ENCODE data around the gene CDC6.

CDC6 gene

GRCh38 chr17:40264458-40265185 lies 23.1 kb upstream of the CDC6 start:
- no peaks in the 10 kb centered on the region for H3K9me3 ChIP-seq (ENCODE audit: control insufficient read depth, insufficient read depth, low read length)
- no peak overlapping the region for H3K9ac ChIP-seq (ENCODE audit: low read depth, low read length)
- no peaks in the 10 kb centered on the region for H3K27me3 ChIP-seq (ENCODE audit: control insufficient read depth, insufficient read depth, low read length)
- no peaks in the 10 kb centered on the region for H3K4me1 ChIP-seq (ENCODE audit: control insufficient read depth, insufficient read depth, low read length)
- H3K4me3 ChIP-seq (ENCODE audit: low read depth, low read length) = no peak overlapping the region
- peaks cover 65% of the 10 kb centered on the region for H3K36me3 ChIP-seq (ENCODE audit: control insufficient read depth, insufficient read depth, low read length)
- no peak overlapping the region for H3K27ac ChIP-seq (ENCODE audit: low read depth, low read length)

- H3K27ac ChIP-seq (ENCODE audit: low read depth, low read length) = no peak overlapping the region
Observed at GRCh38 chr17:40265337-40265736, 22.3 kb upstream of the CDC6 start.

DNA sequence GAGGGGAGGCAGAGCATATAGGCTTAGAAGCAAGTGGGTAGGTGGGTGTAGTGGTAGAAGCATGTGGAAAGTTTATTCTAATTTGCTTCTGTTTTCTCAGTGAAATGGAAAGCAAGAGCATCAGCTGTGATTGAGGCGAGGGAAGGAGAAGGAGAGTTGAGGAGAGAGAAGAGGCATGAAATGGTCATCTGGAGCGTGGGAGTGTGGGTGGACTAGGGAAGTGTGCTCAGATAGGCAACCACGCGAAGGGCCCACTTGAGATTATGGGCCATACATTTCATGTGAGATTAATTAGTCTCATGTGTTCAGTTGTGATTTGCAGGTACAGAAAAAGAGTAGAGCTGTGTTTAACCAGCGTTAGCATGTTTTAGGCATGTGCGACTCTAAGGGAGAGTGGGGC lies 20.8 kb upstream of the CDC6 start:
- no peak overlapping the region for H3K9ac ChIP-seq (ENCODE audit: low read depth, low read length)
- H3K4me3 ChIP-seq (ENCODE audit: low read depth, low read length) = no peak overlapping the region
- no peaks in the 10 kb centered on the region for H3K4me1 ChIP-seq (ENCODE audit: control insufficient read depth, insufficient read depth, low read length)
- H3K9me3 ChIP-seq (ENCODE audit: control insufficient read depth, insufficient read depth, low read length) = no peaks in the 10 kb centered on the region
- no peaks in the 10 kb centered on the region for H3K27me3 ChIP-seq (ENCODE audit: control insufficient read depth, insufficient read depth, low read length)
- no peak overlapping the region for H3K27ac ChIP-seq (ENCODE audit: low read depth, low read length)
- H3K36me3 ChIP-seq (ENCODE audit: control insufficient read depth, insufficient read depth, low read length) = peaks cover 66% of the 10 kb centered on the region

More at GRCh38 chr17:40265337-40265736, 22.3 kb upstream of the CDC6 start:
- no peaks in the 10 kb centered on the region for H3K9me3 ChIP-seq (ENCODE audit: control insufficient read depth, insufficient read depth, low read length)
- H3K27me3 ChIP-seq (ENCODE audit: control insufficient read depth, insufficient read depth, low read length) = no peaks in the 10 kb centered on the region
- H3K36me3 ChIP-seq (ENCODE audit: control insufficient read depth, insufficient read depth, low read length) = peaks cover 62% of the 10 kb centered on the region
- no peak overlapping the region for H3K9ac ChIP-seq (ENCODE audit: low read depth, low read length)
- no peak overlapping the region for H3K4me3 ChIP-seq (ENCODE audit: low read depth, low read length)
- H3K4me1 ChIP-seq (ENCODE audit: control insufficient read depth, insufficient read depth, low read length) = no peaks in the 10 kb centered on the region

DNA sequence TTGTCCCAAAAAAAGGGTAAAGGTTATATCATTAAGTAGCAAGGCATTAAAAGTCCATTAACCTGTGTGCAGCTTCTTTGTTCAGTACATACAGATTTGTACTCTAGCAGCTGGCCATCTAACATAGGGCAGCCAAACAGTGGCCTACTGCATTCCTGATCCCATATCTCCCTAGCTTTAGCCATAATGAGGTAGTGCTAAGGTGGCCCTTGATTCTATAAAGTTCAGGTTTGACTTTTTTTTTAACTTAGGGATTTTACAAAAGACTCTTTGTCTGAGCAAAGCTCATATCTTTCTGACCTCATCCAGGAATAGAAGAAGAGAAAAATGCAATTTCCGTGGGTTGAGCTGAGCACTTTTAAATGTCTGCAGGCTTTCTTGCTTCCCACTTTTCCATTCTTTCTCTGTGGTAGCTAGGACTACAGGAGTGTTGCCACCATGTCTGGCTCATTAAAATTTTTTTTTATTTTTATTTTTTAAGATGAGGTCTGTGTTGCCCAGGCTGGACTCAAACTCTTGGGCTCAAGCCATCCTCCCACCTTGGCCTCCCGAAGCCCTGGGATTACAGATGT lies 19.5 kb upstream of the CDC6 start:
- Histone ChIP-seq H3K4me3 (ENCODE audit: low read depth, low read length) (no peak overlapping the region), H3K9me3 (ENCODE audit: control insufficient read depth, insufficient read depth, low read length) (no peaks in the 10 kb centered on the region), H3K9ac (ENCODE audit: low read depth, low read length) (no peak overlapping the region), H3K36me3 (ENCODE audit: control insufficient read depth, insufficient read depth, low read length) (peaks cover 62% of the 10 kb centered on the region), H3K27ac (ENCODE audit: low read depth, low read length) (no peak overlapping the region), H3K4me1 (ENCODE audit: control insufficient read depth, insufficient read depth, low read length) (no peaks in the 10 kb centered on the region), H3K27me3 (ENCODE audit: control insufficient read depth, insufficient read depth, low read length) (no peaks in the 10 kb centered on the region)

DNA sequence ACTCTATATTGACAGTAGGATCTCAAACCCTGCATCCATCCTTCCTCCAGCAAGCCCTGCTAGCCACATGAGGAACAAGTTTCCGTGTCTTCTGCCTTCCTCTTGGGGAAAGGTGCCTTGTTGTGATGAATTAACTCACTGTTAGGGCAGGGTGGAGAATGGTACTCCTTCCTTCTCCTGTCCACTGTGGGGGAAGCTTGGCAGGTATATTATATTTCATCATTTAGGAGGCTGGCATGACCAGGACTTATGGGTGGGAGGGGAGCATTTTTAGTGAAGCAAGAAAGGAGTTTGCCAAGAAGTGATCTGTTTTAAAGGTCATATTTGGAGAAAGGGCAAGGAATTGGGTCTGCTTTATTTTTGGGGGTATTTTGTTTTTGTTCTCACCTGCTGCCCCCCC lies 9.3 kb upstream of the CDC6 start:
- H3K27ac ChIP-seq (ENCODE audit: low read depth, low read length) = no peak overlapping the region
- peaks cover 69% of the 10 kb centered on the region for H3K36me3 ChIP-seq (ENCODE audit: control insufficient read depth, insufficient read depth, low read length)
- no peak overlapping the region for H3K4me3 ChIP-seq (ENCODE audit: low read depth, low read length)
- H3K9me3 ChIP-seq (ENCODE audit: control insufficient read depth, insufficient read depth, low read length) = no peaks in the 10 kb centered on the region
- no peaks in the 10 kb centered on the region for H3K27me3 ChIP-seq (ENCODE audit: control insufficient read depth, insufficient read depth, low read length)
- peaks cover 15% of the 10 kb centered on the region for H3K4me1 ChIP-seq (ENCODE audit: control insufficient read depth, insufficient read depth, low read length)
- H3K9ac ChIP-seq (ENCODE audit: low read depth, low read length) = no peak overlapping the region

GRCh38 chr17:40279402-40279801 lies 8.3 kb upstream of the CDC6 start:
- Histone ChIP-seq H3K9ac (ENCODE audit: low read depth, low read length) (no peak overlapping the region), H3K27me3 (ENCODE audit: control insufficient read depth, insufficient read depth, low read length) (no peaks in the 10 kb centered on the region), H3K9me3 (ENCODE audit: control insufficient read depth, insufficient read depth, low read length) (no peaks in the 10 kb centered on the region), H3K36me3 (ENCODE audit: control insufficient read depth, insufficient read depth, low read length) (peaks cover 60% of the 10 kb centered on the region), H3K4me3 (ENCODE audit: low read depth, low read length) (no peak overlapping the region), H3K4me1 (ENCODE audit: control insufficient read depth, insufficient read depth, low read length) (peaks cover 15% of the 10 kb centered on the region), H3K27ac (ENCODE audit: low read depth, low read length) (no peak overlapping the region)

DNA sequence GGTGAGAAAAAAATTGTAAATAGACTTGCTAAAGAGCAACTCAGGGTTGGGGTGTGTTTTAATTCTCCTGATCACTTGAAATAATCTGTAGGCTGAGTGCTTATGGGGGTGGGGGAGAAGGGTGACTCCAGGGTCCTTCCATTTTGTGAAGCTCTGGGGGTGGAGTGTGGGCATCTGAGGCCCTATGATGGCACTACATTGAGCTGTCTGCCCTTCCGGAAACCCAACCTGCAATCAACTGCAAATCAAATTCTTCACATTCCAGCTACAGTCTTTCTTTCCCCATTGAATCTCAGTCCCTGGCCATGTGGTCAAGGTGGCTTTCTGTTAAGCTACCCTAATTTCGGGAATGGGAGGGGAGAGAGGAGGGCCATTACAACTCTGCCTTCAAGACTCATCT lies 6.0 kb upstream of the CDC6 start:
- no peak overlapping the region for H3K4me3 ChIP-seq (ENCODE audit: low read depth, low read length)
- H3K9ac ChIP-seq (ENCODE audit: low read depth, low read length) = peak overlapping the region; percentile 17; the same call in 1 of the 2 replicates
- H3K27ac ChIP-seq (ENCODE audit: low read depth, low read length) = peak overlapping the region; percentile 60
- peaks cover 39% of the 10 kb centered on the region for H3K36me3 ChIP-seq (ENCODE audit: control insufficient read depth, insufficient read depth, low read length)
- peaks cover 15% of the 10 kb centered on the region for H3K4me1 ChIP-seq (ENCODE audit: control insufficient read depth, insufficient read depth, low read length)
- no peaks in the 10 kb centered on the region for H3K27me3 ChIP-seq (ENCODE audit: control insufficient read depth, insufficient read depth, low read length)
- no peaks in the 10 kb centered on the region for H3K9me3 ChIP-seq (ENCODE audit: control insufficient read depth, insufficient read depth, low read length)

DNA sequence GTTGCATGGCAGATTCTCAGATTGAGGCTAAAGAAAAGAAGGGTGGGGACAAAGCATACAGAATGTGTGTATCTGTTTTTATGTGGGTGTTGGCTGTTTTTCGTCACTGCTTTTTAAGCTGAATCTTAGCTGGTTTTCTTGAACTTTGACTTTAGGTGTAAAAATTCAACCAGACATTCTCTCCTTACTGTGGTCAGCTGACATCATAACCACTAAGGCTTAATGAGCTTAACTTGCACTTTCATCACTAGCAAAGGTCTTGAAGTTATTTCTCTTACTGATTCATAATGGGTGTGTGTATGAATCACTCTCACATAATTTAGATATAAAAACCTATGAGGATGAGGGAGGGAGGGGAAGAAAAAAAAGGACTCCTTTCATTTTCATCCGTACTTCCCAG lies 4.0 kb upstream of the CDC6 start:
- no peak overlapping the region for H3K27ac ChIP-seq (ENCODE audit: low read depth, low read length)
- no peaks in the 10 kb centered on the region for H3K27me3 ChIP-seq (ENCODE audit: control insufficient read depth, insufficient read depth, low read length)
- peaks cover 15% of the 10 kb centered on the region for H3K4me1 ChIP-seq (ENCODE audit: control insufficient read depth, insufficient read depth, low read length)
- H3K4me3 ChIP-seq (ENCODE audit: low read depth, low read length) = no peak overlapping the region
- H3K36me3 ChIP-seq (ENCODE audit: control insufficient read depth, insufficient read depth, low read length) = peaks cover 23% of the 10 kb centered on the region
- H3K9me3 ChIP-seq (ENCODE audit: control insufficient read depth, insufficient read depth, low read length) = no peaks in the 10 kb centered on the region
- no peak overlapping the region for H3K9ac ChIP-seq (ENCODE audit: low read depth, low read length)

DNA sequence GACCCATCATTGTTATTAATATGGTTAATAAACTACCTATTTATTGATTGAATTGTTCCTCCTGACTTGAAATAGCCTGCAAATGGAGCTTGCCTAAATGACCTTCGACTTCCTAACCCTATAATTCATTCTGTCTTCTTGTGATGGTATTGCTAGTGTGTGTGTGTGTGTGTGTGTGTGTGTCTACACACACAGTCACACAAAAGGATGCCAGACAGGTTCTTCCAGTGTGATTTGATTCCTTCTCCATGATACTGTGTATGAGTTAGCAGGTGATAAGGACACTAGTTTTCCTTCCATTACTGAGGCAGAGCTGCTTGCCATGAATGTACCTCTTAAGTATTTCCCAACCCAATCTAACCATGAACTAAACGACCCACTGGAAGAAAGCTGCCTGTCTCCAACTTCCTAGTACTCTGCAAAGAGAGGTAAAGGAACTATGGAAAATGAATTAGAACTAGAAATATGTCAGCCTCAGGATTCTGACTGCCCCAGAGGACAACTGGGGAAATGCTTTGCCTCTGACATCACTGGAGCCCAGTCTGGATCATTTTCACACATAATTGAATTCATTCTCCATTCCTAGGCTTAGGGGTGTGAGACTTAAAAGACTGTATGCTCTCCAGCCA lies 3.5 kb upstream of the CDC6 start:
- H3K4me3 ChIP-seq (ENCODE audit: low read depth, low read length) = no peak overlapping the region

GRCh38 chr17:40286473-40286872 lies 1.2 kb upstream of the CDC6 start:
- Histone ChIP-seq H3K4me1 (ENCODE audit: control insufficient read depth, insufficient read depth, low read length) (peaks cover 7% of the 10 kb centered on the region), H3K9me3 (ENCODE audit: control insufficient read depth, insufficient read depth, low read length) (no peaks in the 10 kb centered on the region), H3K4me3 (ENCODE audit: low read depth, low read length) (no peak overlapping the region), H3K27me3 (ENCODE audit: control insufficient read depth, insufficient read depth, low read length) (no peaks in the 10 kb centered on the region), H3K36me3 (ENCODE audit: control insufficient read depth, insufficient read depth, low read length) (peaks cover 25% of the 10 kb centered on the region), H3K9ac (ENCODE audit: low read depth, low read length) (no peak overlapping the region), H3K27ac (ENCODE audit: low read depth, low read length) (no peak overlapping the region)

More for the DNA sequence above, 3.5 kb upstream of the CDC6 start:
- peaks cover 15% of the 10 kb centered on the region for H3K4me1 ChIP-seq (ENCODE audit: control insufficient read depth, insufficient read depth, low read length)
- H3K9me3 ChIP-seq (ENCODE audit: control insufficient read depth, insufficient read depth, low read length) = no peaks in the 10 kb centered on the region
- no peak overlapping the region for H3K9ac ChIP-seq (ENCODE audit: low read depth, low read length)
- H3K36me3 ChIP-seq (ENCODE audit: control insufficient read depth, insufficient read depth, low read length) = peaks cover 21% of the 10 kb centered on the region
- H3K27ac ChIP-seq (ENCODE audit: low read depth, low read length) = no peak overlapping the region
- no peaks in the 10 kb centered on the region for H3K27me3 ChIP-seq (ENCODE audit: control insufficient read depth, insufficient read depth, low read length)

DNA sequence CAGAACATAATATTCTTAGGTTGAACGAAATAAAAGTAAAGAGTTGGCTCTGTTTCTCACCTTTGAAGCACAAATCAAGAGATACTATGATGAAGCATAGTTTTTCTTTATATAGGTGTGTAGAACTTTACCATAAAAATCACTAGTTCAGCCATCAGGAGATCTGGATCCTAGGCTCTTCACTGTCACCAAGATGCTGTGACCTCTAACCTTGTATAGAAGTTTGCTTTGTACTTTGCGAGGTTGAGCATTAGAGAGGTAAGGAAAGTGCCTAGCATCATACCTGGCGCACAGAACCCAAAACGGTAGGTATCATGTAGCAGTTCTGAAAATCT lies 553 bp upstream of the CDC6 start:
- Histone ChIP-seq H3K36me3 (ENCODE audit: control insufficient read depth, insufficient read depth, low read length) (peaks cover 30% of the 10 kb centered on the region), H3K9ac (ENCODE audit: low read depth, low read length) (no peak overlapping the region), H3K9me3 (ENCODE audit: control insufficient read depth, insufficient read depth, low read length) (no peaks in the 10 kb centered on the region), H3K4me3 (ENCODE audit: low read depth, low read length) (peak overlapping the region; percentile 15; the same call in 1 of the 2 replicates), H3K27me3 (ENCODE audit: control insufficient read depth, insufficient read depth, low read length) (no peaks in the 10 kb centered on the region), H3K4me1 (ENCODE audit: control insufficient read depth, insufficient read depth, low read length) (peaks cover 2% of the 10 kb centered on the region; the same call in 1 of the 2 replicates), H3K27ac (ENCODE audit: low read depth, low read length) (no peak overlapping the region)
